ENCODE measurements around the gene SPTB.
A peak's percentile ranks its signal among the peaks of the same experiment; 100 is the strongest.

The SPTB gene

GRCh38 chr14:64867182-64867581 lies 12.5 kb downstream of the SPTB start:
- no peaks in the 10 kb centered on the region for H3K9me3 ChIP-seq (ENCODE audit: control insufficient read depth, insufficient read depth, low read length)
- no peaks in the 10 kb centered on the region for H3K36me3 ChIP-seq (ENCODE audit: control insufficient read depth, insufficient read depth, low read length)
- no peak overlapping the region for H3K9ac ChIP-seq (ENCODE audit: low read depth, low read length)
- no peak overlapping the region for H3K4me3 ChIP-seq (ENCODE audit: low read depth, low read length)
- H3K27ac ChIP-seq (ENCODE audit: low read depth, low read length): no peak overlapping the region
- no peaks in the 10 kb centered on the region for H3K27me3 ChIP-seq (ENCODE audit: control insufficient read depth, insufficient read depth, low read length)
- peaks cover 13% of the 10 kb centered on the region for H3K4me1 ChIP-seq (ENCODE audit: control insufficient read depth, insufficient read depth, low read length)

- Histone ChIP-seq H3K27me3 (ENCODE audit: control insufficient read depth, insufficient read depth, low read length) (no peaks in the 10 kb centered on the region), H3K9me3 (ENCODE audit: control insufficient read depth, insufficient read depth, low read length) (no peaks in the 10 kb centered on the region), H3K36me3 (ENCODE audit: control insufficient read depth, insufficient read depth, low read length) (no peaks in the 10 kb centered on the region), H3K4me3 (ENCODE audit: low read depth, low read length) (no peak overlapping the region), H3K27ac (ENCODE audit: low read depth, low read length) (no peak overlapping the region), H3K4me1 (ENCODE audit: control insufficient read depth, insufficient read depth, low read length) (peaks cover 13% of the 10 kb centered on the region), H3K9ac (ENCODE audit: low read depth, low read length) (no peak overlapping the region)
These were observed 13.7 kb downstream of the SPTB start for GRCh38 chr14:64865992-64866391.

- Histone ChIP-seq H3K9me3 (ENCODE audit: control insufficient read depth, insufficient read depth, low read length) (no peaks in the 10 kb centered on the region), H3K27ac (ENCODE audit: low read depth, low read length) (no peak overlapping the region), H3K4me3 (ENCODE audit: low read depth, low read length) (no peak overlapping the region), H3K4me1 (ENCODE audit: control insufficient read depth, insufficient read depth, low read length) (peaks cover 13% of the 10 kb centered on the region), H3K9ac (ENCODE audit: low read depth, low read length) (no peak overlapping the region), H3K27me3 (ENCODE audit: control insufficient read depth, insufficient read depth, low read length) (no peaks in the 10 kb centered on the region), H3K36me3 (ENCODE audit: control insufficient read depth, insufficient read depth, low read length) (no peaks in the 10 kb centered on the region)
These were observed 14.6 kb downstream of the SPTB start for GRCh38 chr14:64865109-64865508.

- no peak overlapping the region for H3K9ac ChIP-seq (ENCODE audit: low read depth, low read length)
- no peaks in the 10 kb centered on the region for H3K27me3 ChIP-seq (ENCODE audit: control insufficient read depth, insufficient read depth, low read length)
- no peaks in the 10 kb centered on the region for H3K9me3 ChIP-seq (ENCODE audit: control insufficient read depth, insufficient read depth, low read length)
- no peaks in the 10 kb centered on the region for H3K36me3 ChIP-seq (ENCODE audit: control insufficient read depth, insufficient read depth, low read length)
- H3K4me3 ChIP-seq (ENCODE audit: low read depth, low read length): no peak overlapping the region
- no peak overlapping the region for H3K27ac ChIP-seq (ENCODE audit: low read depth, low read length)
- peaks cover 13% of the 10 kb centered on the region for H3K4me1 ChIP-seq (ENCODE audit: control insufficient read depth, insufficient read depth, low read length)
These were observed 15.4 kb downstream of the SPTB start for GRCh38 chr14:64864258-64864657.

GRCh38 chr14:64861916-64862315 lies 17.8 kb downstream of the SPTB start:
- no peaks in the 10 kb centered on the region for H3K27me3 ChIP-seq (ENCODE audit: control insufficient read depth, insufficient read depth, low read length)
- H3K9me3 ChIP-seq (ENCODE audit: control insufficient read depth, insufficient read depth, low read length): no peaks in the 10 kb centered on the region
- H3K36me3 ChIP-seq (ENCODE audit: control insufficient read depth, insufficient read depth, low read length): no peaks in the 10 kb centered on the region

GRCh38 chr14:64860039-64860438 lies 19.7 kb downstream of the SPTB start:
- no peak overlapping the region for H3K27ac ChIP-seq (ENCODE audit: low read depth, low read length)
- H3K4me1 ChIP-seq (ENCODE audit: control insufficient read depth, insufficient read depth, low read length): peaks cover 24% of the 10 kb centered on the region
- no peaks in the 10 kb centered on the region for H3K36me3 ChIP-seq (ENCODE audit: control insufficient read depth, insufficient read depth, low read length)
- no peaks in the 10 kb centered on the region for H3K27me3 ChIP-seq (ENCODE audit: control insufficient read depth, insufficient read depth, low read length)
- H3K4me3 ChIP-seq (ENCODE audit: low read depth, low read length): no peak overlapping the region
- no peaks in the 10 kb centered on the region for H3K9me3 ChIP-seq (ENCODE audit: control insufficient read depth, insufficient read depth, low read length)
- no peak overlapping the region for H3K9ac ChIP-seq (ENCODE audit: low read depth, low read length)

More at GRCh38 chr14:64861916-64862315, 17.8 kb downstream of the SPTB start:
- H3K9ac ChIP-seq (ENCODE audit: low read depth, low read length): no peak overlapping the region
- H3K4me1 ChIP-seq (ENCODE audit: control insufficient read depth, insufficient read depth, low read length): peaks cover 24% of the 10 kb centered on the region
- H3K27ac ChIP-seq (ENCODE audit: low read depth, low read length): no peak overlapping the region
- no peak overlapping the region for H3K4me3 ChIP-seq (ENCODE audit: low read depth, low read length)

GRCh38 chr14:64857979-64858744 lies 21.5 kb downstream of the SPTB start:
- no peak overlapping the region for H3K9ac ChIP-seq (ENCODE audit: low read depth, low read length)
- no peaks in the 10 kb centered on the region for H3K27me3 ChIP-seq (ENCODE audit: control insufficient read depth, insufficient read depth, low read length)
- no peaks in the 10 kb centered on the region for H3K9me3 ChIP-seq (ENCODE audit: control insufficient read depth, insufficient read depth, low read length)
- H3K4me1 ChIP-seq (ENCODE audit: control insufficient read depth, insufficient read depth, low read length): peaks cover 22% of the 10 kb centered on the region
- no peak overlapping the region for H3K4me3 ChIP-seq (ENCODE audit: low read depth, low read length)
- no peaks in the 10 kb centered on the region for H3K36me3 ChIP-seq (ENCODE audit: control insufficient read depth, insufficient read depth, low read length)
- no peak overlapping the region for H3K27ac ChIP-seq (ENCODE audit: low read depth, low read length)

GRCh38 chr14:64856529-64857445 lies 22.9 kb downstream of the SPTB start:
- Histone ChIP-seq H3K4me1 (ENCODE audit: control insufficient read depth, insufficient read depth, low read length) (peaks cover 22% of the 10 kb centered on the region), H3K4me3 (ENCODE audit: low read depth, low read length) (no peak overlapping the region), H3K27ac (ENCODE audit: low read depth, low read length) (peak overlapping the region; percentile 16), H3K36me3 (ENCODE audit: control insufficient read depth, insufficient read depth, low read length) (no peaks in the 10 kb centered on the region), H3K9me3 (ENCODE audit: control insufficient read depth, insufficient read depth, low read length) (no peaks in the 10 kb centered on the region), H3K9ac (ENCODE audit: low read depth, low read length) (no peak overlapping the region), H3K27me3 (ENCODE audit: control insufficient read depth, insufficient read depth, low read length) (no peaks in the 10 kb centered on the region; the same call in 1 of the 2 replicates)

GRCh38 chr14:64855721-64856528 lies 23.8 kb downstream of the SPTB start:
- Histone ChIP-seq H3K4me1 (ENCODE audit: control insufficient read depth, insufficient read depth, low read length) (peaks cover 22% of the 10 kb centered on the region), H3K36me3 (ENCODE audit: control insufficient read depth, insufficient read depth, low read length) (no peaks in the 10 kb centered on the region), H3K9ac (ENCODE audit: low read depth, low read length) (no peak overlapping the region), H3K9me3 (ENCODE audit: control insufficient read depth, insufficient read depth, low read length) (no peaks in the 10 kb centered on the region), H3K27me3 (ENCODE audit: control insufficient read depth, insufficient read depth, low read length) (no peaks in the 10 kb centered on the region; the same call in 1 of the 2 replicates), H3K4me3 (ENCODE audit: low read depth, low read length) (no peak overlapping the region), H3K27ac (ENCODE audit: low read depth, low read length) (peak overlapping the region; percentile 16)

GRCh38 chr14:64850369-64851137 lies 29.2 kb downstream of the SPTB start:
- Histone ChIP-seq H3K4me1 (ENCODE audit: control insufficient read depth, insufficient read depth, low read length) (peaks cover 9% of the 10 kb centered on the region; the same call in 1 of the 2 replicates), H3K9ac (ENCODE audit: low read depth, low read length) (no peak overlapping the region), H3K27me3 (ENCODE audit: control insufficient read depth, insufficient read depth, low read length) (no peaks in the 10 kb centered on the region; the same call in 1 of the 2 replicates), H3K27ac (ENCODE audit: low read depth, low read length) (no peak overlapping the region), H3K9me3 (ENCODE audit: control insufficient read depth, insufficient read depth, low read length) (no peaks in the 10 kb centered on the region), H3K36me3 (ENCODE audit: control insufficient read depth, insufficient read depth, low read length) (no peaks in the 10 kb centered on the region), H3K4me3 (ENCODE audit: low read depth, low read length) (no peak overlapping the region)
